IMR-90 (cell line): ENCODE results near the gene FBXL7. TPM values are rescaled to one million over a fixed set of nuclear protein-coding genes. Genes with fewer than 3 reads are reported as not detected.

ENCODE experiments used
- ATAC-seq: fragments of 200-7000 bp; cut with Tn5 transposase; 2 replicates; pipeline ENCODE4 v1.9.1; 2020; ENCODE audit warnings: low read depth, mild to moderate bottlenecking, moderate library complexity
- BruUV-seq: library from RNA; stranded (reverse); fragments of 400-500 nt; replicated peaks from 2 replicates; lab custom pipeline; 2021; lab: Mats Ljungman, UMichigan
- CTCF ChIA-PET: fragments of 300-600 bp; formaldehyde crosslinking; extraction: SDS; loops from one replicate; lab custom pipeline; 2021; ENCODE audit warnings: antibody characterized with exemption; lab: Yijun Ruan, JAX
- POLR2A ChIA-PET: fragments of 300-600 bp; sonication (Branson Sonifier 250); formaldehyde crosslinking; loops from one replicate; lab custom pipeline; 2022; ENCODE audit warnings: antibody characterized with exemption; ENCODE audit not compliant: unreplicated experiment; lab: Charles Lee
- DNase-seq: peaks from one replicate; pipeline ENCODE4 v3.0.0; 2013
- H2AFZ ChIP-seq: replicated peaks from 2 replicates; pipeline ENCODE3; 2013; ENCODE audit warnings: low read length, mild to moderate bottlenecking; ENCODE audit not compliant: poor library complexity
- H2AK5ac ChIP-seq: 2 replicates; pipeline ENCODE4 v1.6.1; 2013; ENCODE audit warnings: low read depth, low read length, inconsistent platforms
- H2AK9ac ChIP-seq: replicated peaks from 2 replicates; pipeline ENCODE3; 2013; ENCODE audit warnings: mild to moderate bottlenecking, low read depth, low read length, moderate library complexity; ENCODE audit not compliant: poor library complexity
- H2BK120ac ChIP-seq: 2 replicates; pipeline ENCODE4 v1.6.1; 2013; ENCODE audit warnings: low read depth, low read length, inconsistent platforms
- H2BK15ac ChIP-seq: 3 replicates; pipeline ENCODE4 v1.6.1; 2013; ENCODE audit warnings: low read depth, low read length, inconsistent platforms
- H2BK20ac ChIP-seq: 2 replicates; pipeline ENCODE4 v1.6.1; 2013; ENCODE audit warnings: low read depth, mild to moderate bottlenecking, inconsistent platforms, low read length, moderate library complexity
- H2BK5ac ChIP-seq: 2 replicates; pipeline ENCODE4 v1.6.1; 2013; ENCODE audit warnings: mild to moderate bottlenecking, low read depth, low read length, inconsistent platforms; ENCODE audit not compliant: poor library complexity, severe bottlenecking
- H3K14ac ChIP-seq: replicated peaks from 2 replicates; pipeline ENCODE4 v1.6.1; 2013; ENCODE audit warnings: low read depth, low read length, inconsistent platforms
- H3K18ac ChIP-seq: 2 replicates; pipeline ENCODE4 v1.6.1; 2013; ENCODE audit warnings: low read depth, low read length, control low read depth
- H3K23ac ChIP-seq: 2 replicates; pipeline ENCODE4 v1.6.1; 2013; ENCODE audit warnings: low read depth, low read length, inconsistent platforms
- H3K27ac ChIP-seq: 2 replicates; pipeline ENCODE4 v1.5.1; 2013; ENCODE audit warnings: mild to moderate bottlenecking, control low read depth, low read length; ENCODE audit not compliant: insufficient read depth
- H3K27me3 ChIP-seq: 2 replicates; pipeline ENCODE4 v1.6.1; 2013; ENCODE audit warnings: low read length; ENCODE audit not compliant: control insufficient read depth, insufficient read depth
- H3K36me3 ChIP-seq: 2 replicates; pipeline ENCODE4 v1.6.1; 2013; ENCODE audit warnings: low read length, mixed read lengths; ENCODE audit not compliant: control insufficient read depth, insufficient read depth
- H3K4ac ChIP-seq: 2 replicates; pipeline ENCODE4 v1.6.1; 2013; ENCODE audit warnings: low read depth, low read length, inconsistent platforms
- H3K4me1 ChIP-seq: 2 replicates; pipeline ENCODE4 v1.6.1; 2013; ENCODE audit warnings: low read length, mixed read lengths; ENCODE audit not compliant: control insufficient read depth, insufficient read depth
- H3K4me2 ChIP-seq: 2 replicates; pipeline ENCODE4 v1.6.1; 2013; ENCODE audit warnings: low read depth, mild to moderate bottlenecking, control low read depth, low read length, moderate library complexity
- H3K4me3 ChIP-seq: 2 replicates; pipeline ENCODE4 v1.5.1; 2013; ENCODE audit warnings: low read depth, mild to moderate bottlenecking, control low read depth, low read length, moderate library complexity; ENCODE audit not compliant: insufficient read depth
- H3K56ac ChIP-seq: 2 replicates; pipeline ENCODE4 v1.6.1; 2013; ENCODE audit warnings: low read length, inconsistent platforms; ENCODE audit not compliant: insufficient read depth; ENCODE audit errors: extremely low read depth
- H3K79me1 ChIP-seq, 2 experiments: 2 replicates each; pipeline ENCODE4 v1.6.1; 2013; ENCODE audit warnings: low read length in 2 of 2, inconsistent platforms in 1 of 2, low read depth in 1 of 2
- H3K9ac ChIP-seq: 2 replicates; pipeline ENCODE4 v1.6.1; 2013; ENCODE audit warnings: low read depth, low read length, control low read depth
- H3K9me1 ChIP-seq: 2 replicates; pipeline ENCODE4 v1.6.1; 2013; ENCODE audit warnings: low read length, inconsistent platforms; ENCODE audit not compliant: insufficient read depth
- H3K9me3 ChIP-seq: 2 replicates; pipeline ENCODE4 v1.6.1; 2013; ENCODE audit warnings: low read length; ENCODE audit not compliant: control insufficient read depth, insufficient read depth
- H4K20me1 ChIP-seq: 2 replicates; pipeline ENCODE4 v1.6.1; 2013; ENCODE audit warnings: low read length, inconsistent platforms; ENCODE audit not compliant: insufficient read depth
- H4K5ac ChIP-seq: 2 replicates; pipeline ENCODE4 v1.6.1; 2013; ENCODE audit warnings: mild to moderate bottlenecking, low read depth, low read length, control low read depth
- H4K8ac ChIP-seq, 2 experiments: 2 replicates each; pipeline ENCODE4 v1.6.1; 2013; ENCODE audit warnings: low read depth in 2 of 2, low read length in 2 of 2, control low read depth in 1 of 2, inconsistent platforms in 1 of 2
- H4K91ac ChIP-seq: 2 replicates; pipeline ENCODE4 v1.6.1; 2013; ENCODE audit warnings: low read depth, low read length, inconsistent platforms; ENCODE audit not compliant: insufficient read depth
- FOS ChIP-seq: fragments of 150-350 bp; IDR thresholded peaks from 2 replicates; pipeline ENCODE4 v1.6.1; 2016; ENCODE audit warnings: low read depth, low read length
- MAFK ChIP-seq: IDR thresholded peaks from 2 replicates; pipeline ENCODE4 v1.6.1; 2012; ENCODE audit warnings: low read depth, low read length, improper control_type of control experiment
- MXI1 ChIP-seq: IDR thresholded peaks from 2 replicates; pipeline ENCODE4 v1.6.1; 2012; ENCODE audit warnings: low read depth, mild to moderate bottlenecking, low read length, moderate library complexity, borderline replicate concordance
- NFE2L2 ChIP-seq: fragments of 150-350 bp; IDR thresholded peaks from 2 replicates; pipeline ENCODE4 v1.6.1; 2016; ENCODE audit warnings: low read depth, mild to moderate bottlenecking, low read length
- RCOR1 ChIP-seq: IDR thresholded peaks from 2 replicates; pipeline ENCODE4 v1.6.1; 2012; ENCODE audit warnings: mild to moderate bottlenecking, low read length, improper control_type of control experiment; ENCODE audit not compliant: insufficient replicate concordance
- RFX5 ChIP-seq: IDR thresholded peaks from 2 replicates; pipeline ENCODE4 v1.8.0; 2012; ENCODE audit warnings: low read depth, mild to moderate bottlenecking, low read length, moderate library complexity
- SMC3 ChIP-seq: fragments of 150-350 bp; IDR thresholded peaks from 2 replicates; pipeline ENCODE4 v1.6.1; 2016; ENCODE audit warnings: low read depth, mild to moderate bottlenecking, antibody characterized with exemption, low read length, moderate library complexity
- dilution Hi-C: fragments of 300-500 bp; cut with HindIII; formaldehyde crosslinking; loops from one replicate; pipeline ENCODE4 v1.14.3; 2018; ENCODE audit warnings: low sequenced_read_pairs; ENCODE audit not compliant: unreplicated experiment
- in situ Hi-C: fragments of 300-500 bp; cut with MboI; formaldehyde crosslinking; loops from 3 replicates; pipeline ENCODE4 v1.14.3; 2019; ENCODE audit warnings: low sequenced_read_pairs, inconsistent platforms, mixed read lengths
- intact Hi-C: fragments of 100-400 bp; cut with micrococcal nuclease; formaldehyde crosslinking; loops from 2 replicates; pipeline ENCODE4 v1.10.0; 2022
- polyA plus RNA-seq, 3 experiments: library from polyadenylated mRNA; depleted of rRNA; stranded (reverse); fragments of >200 nt; gene quantifications; 2 replicates each; pipeline ENCODE4 v1.2.3, GENCODE V29; 2012; ENCODE audit warnings: low replicate concordance in 1 of 3
- total RNA-seq: library from RNA; depleted of rRNA; stranded (reverse); fragments of >200 nt; gene quantifications from 2 replicates; pipeline ENCODE4 v1.2.3, GENCODE V29; 2012
- TF ChIP-seq, protein P1 (sequence below): fragments of 150-350 bp; IDR thresholded peaks from 2 replicates; pipeline ENCODE4 v1.6.1; 2017; ENCODE audit warnings: mild to moderate bottlenecking, antibody characterized with exemption, low read length, low read depth

The FBXL7 gene
- total and polyA plus RNA-seq, 2 of the 4 experiments (the other 2 are of a cell fraction), result 4.1 to 10.2 TPM

DNA sequence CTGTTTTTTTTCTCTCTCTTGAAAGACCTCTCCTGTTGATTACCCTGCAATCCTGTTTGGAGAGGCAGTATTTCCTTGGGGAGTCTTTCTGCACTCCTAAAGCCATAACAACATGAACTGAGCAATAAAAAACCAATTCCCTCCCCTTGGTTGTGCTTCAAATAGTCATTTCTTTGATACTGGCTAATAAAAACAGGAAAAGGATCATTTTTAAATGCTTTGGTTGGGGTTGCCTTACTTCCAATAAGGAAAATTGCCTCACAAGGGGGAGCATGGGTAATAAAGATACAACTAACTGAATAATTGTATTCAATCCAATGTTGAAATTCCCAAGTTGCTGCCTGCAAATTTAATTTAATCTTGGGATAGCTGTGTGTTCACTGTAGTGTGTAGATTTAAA lies 13.9 kb downstream of the FBXL7 start:
- Histone ChIP-seq H3K4ac (no peak overlapping the region), H4K20me1 (peaks cover 6% of the 10 kb centered on the region; the same call in 1 of the 2 replicates), H3K4me3 (no peak overlapping the region), H3K9me1 (peaks cover 4% of the 10 kb centered on the region; the same call in 1 of the 2 replicates), H4K91ac (no peak overlapping the region), H3K18ac (no peak overlapping the region), H3K79me1 (peaks cover 15 to 61% of the 10 kb centered on the region in 2 experiments), H2BK120ac (no peak overlapping the region), H3K27ac (no peak overlapping the region), H2BK15ac (no peak overlapping the region), H2AK5ac (no peak overlapping the region), H2AK9ac (no peak overlapping the region), H3K23ac (no peak overlapping the region), H4K5ac (no peak overlapping the region), H3K56ac (no peak overlapping the region), H3K27me3 (no peaks in the 10 kb centered on the region), H4K8ac (no peak overlapping the region), H3K14ac (no peak overlapping the region), H3K9me3 (no peaks in the 10 kb centered on the region), H3K4me1 (peaks cover 10% of the 10 kb centered on the region), H3K36me3 (no peaks in the 10 kb centered on the region), H3K4me2 (no peak overlapping the region), H2BK5ac (no peak overlapping the region), H2BK20ac (no peak overlapping the region), H3K9ac (no peak overlapping the region), H2AFZ (no peak overlapping the region)
- in situ Hi-C loops (loop anchor here (25.0 kb wide), 1 partner anchor 802 kb away; no protein-coding TSS in a partner anchor), dilution Hi-C loops (no loop called here), intact Hi-C loops (loop anchor here (5.0 kb wide), 1 partner anchor 293 kb away; no protein-coding TSS in a partner anchor)
- CTCF ChIA-PET, result no interaction called here
- TF ChIP-seq MXI1 (no peak), RCOR1 (no peak), RFX5 (no peak), SMC3 (no peak), NFE2L2 (no peak), FOS (no peak), MAFK (no peak)
- TF ChIP-seq, protein P1, sequence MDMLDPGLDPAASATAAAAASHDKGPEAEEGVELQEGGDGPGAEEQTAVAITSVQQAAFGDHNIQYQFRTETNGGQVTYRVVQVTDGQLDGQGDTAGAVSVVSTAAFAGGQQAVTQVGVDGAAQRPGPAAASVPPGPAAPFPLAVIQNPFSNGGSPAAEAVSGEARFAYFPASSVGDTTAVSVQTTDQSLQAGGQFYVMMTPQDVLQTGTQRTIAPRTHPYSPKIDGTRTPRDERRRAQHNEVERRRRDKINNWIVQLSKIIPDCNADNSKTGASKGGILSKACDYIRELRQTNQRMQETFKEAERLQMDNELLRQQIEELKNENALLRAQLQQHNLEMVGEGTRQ, result no peak
- no TSS peak for BruUV-seq
- DNase-seq (no peak), ATAC-seq (no peak)
- POLR2A ChIA-PET, result no interaction called here
